ENCODE results near the gene TSGA10IP.

The TSGA10IP gene

GRCh38 chr11:65922565-65922964 lies 22.7 kb upstream of the TSGA10IP start:
- no peak overlapping the region for H3K4ac ChIP-seq (ENCODE audit: low read depth in 1 of 2, low read length in 2 of 2)
- H3K79me1 ChIP-seq (replicated peaks; ENCODE audit: low read length, poor library complexity, severe bottlenecking): peaks cover 15% of the 10 kb centered on the region
- H3K23ac ChIP-seq (ENCODE audit: low read length in 2 of 2): no peak overlapping the region
- H3K18ac ChIP-seq (ENCODE audit: low read depth in 1 of 2, low read length in 2 of 2): no peak overlapping the region
- no peak overlapping the region for H3K14ac ChIP-seq (ENCODE audit: low read length in 2 of 2)
- H2BK12ac ChIP-seq (ENCODE audit: low read length in 2 of 2): no peak overlapping the region
- H2AFZ ChIP-seq (ENCODE audit: low read depth, low read length): no peak overlapping the region
- 95% methylated on average over 3 of the region's 3 CpGs for WGBS
- H2AK5ac ChIP-seq (ENCODE audit: low read length, severe bottlenecking): no peak overlapping the region
- H3K36me3 ChIP-seq (ENCODE audit: control insufficient read depth in 1 of 2, insufficient read depth in 2 of 2, low read depth in 1 of 2, low read length in 2 of 2): peaks cover 44 to 54% of the 10 kb centered on the region in 2 experiments
- no peak overlapping the region for H2BK120ac ChIP-seq (ENCODE audit: low read depth, low read length)
- DNase-seq: no peak
- no peak overlapping the region for H3K27ac ChIP-seq (ENCODE audit: low read length, poor library complexity, severe bottlenecking)
- H3K4me2 ChIP-seq (ENCODE audit: low read length, poor library complexity, severe bottlenecking): no peak overlapping the region
- H3K4me3 ChIP-seq (ENCODE audit: insufficient read depth in 1 of 2, low read depth in 1 of 2, low read length in 2 of 2): no peak overlapping the region
- H3K27me3 ChIP-seq (ENCODE audit: control insufficient read depth in 1 of 2, insufficient read depth in 1 of 2, low read length in 2 of 2): no peaks in the 10 kb centered on the region
- H3K9me3 ChIP-seq (ENCODE audit: control insufficient read depth, low read length): no peaks in the 10 kb centered on the region
- no peak overlapping the region for H2BK15ac ChIP-seq (ENCODE audit: low read depth, poor library complexity, severe bottlenecking)
- no peak overlapping the region for H2BK5ac ChIP-seq (ENCODE audit: low read depth, low read length, poor library complexity, severe bottlenecking)
- H3K9ac ChIP-seq (ENCODE audit: low read length): no peak overlapping the region
- H4K8ac ChIP-seq (ENCODE audit: low read length): no peak overlapping the region
- peaks cover 19% of the 10 kb centered on the region for H3K4me1 ChIP-seq (ENCODE audit: control insufficient read depth, insufficient read depth, low read depth, low read length)
- H4K91ac ChIP-seq (ENCODE audit: low read length): no peak overlapping the region

- Histone ChIP-seq H3K9ac (ENCODE audit: low read length) (no peak overlapping the region), H4K8ac (ENCODE audit: low read length) (no peak overlapping the region), H4K91ac (ENCODE audit: low read length) (no peak overlapping the region), H2BK5ac (ENCODE audit: low read depth, low read length, poor library complexity, severe bottlenecking) (no peak overlapping the region), H3K4ac (ENCODE audit: low read depth in 1 of 2, low read length in 2 of 2) (no peak overlapping the region), H3K79me1 (replicated peaks; ENCODE audit: low read length, poor library complexity, severe bottlenecking) (peaks cover 15% of the 10 kb centered on the region), H3K14ac (ENCODE audit: low read length in 2 of 2) (no peak overlapping the region), H2BK120ac (ENCODE audit: low read depth, low read length) (no peak overlapping the region), H3K23ac (ENCODE audit: low read length in 2 of 2) (no peak overlapping the region), H2BK12ac (ENCODE audit: low read length in 2 of 2) (no peak overlapping the region), H2AK5ac (ENCODE audit: low read length, severe bottlenecking) (no peak overlapping the region), H2BK15ac (ENCODE audit: low read depth, poor library complexity, severe bottlenecking) (no peak overlapping the region), H3K4me2 (ENCODE audit: low read length, poor library complexity, severe bottlenecking) (no peak overlapping the region), H3K4me1 (ENCODE audit: control insufficient read depth, insufficient read depth, low read depth, low read length) (peaks cover 8% of the 10 kb centered on the region), H3K18ac (ENCODE audit: low read depth in 1 of 2, low read length in 2 of 2) (no peak overlapping the region), H3K36me3 (ENCODE audit: control insufficient read depth in 1 of 2, insufficient read depth in 2 of 2, low read depth in 1 of 2, low read length in 2 of 2) (peaks cover 38 to 44% of the 10 kb centered on the region in 2 experiments), H2AFZ (ENCODE audit: low read depth, low read length) (no peak overlapping the region), H3K9me3 (ENCODE audit: control insufficient read depth, low read length) (no peaks in the 10 kb centered on the region), H3K27me3 (ENCODE audit: control insufficient read depth in 1 of 2, insufficient read depth in 1 of 2, low read length in 2 of 2) (no peaks in the 10 kb centered on the region), H3K4me3 (ENCODE audit: insufficient read depth in 1 of 2, low read depth in 1 of 2, low read length in 2 of 2) (no peak overlapping the region), H3K27ac (ENCODE audit: low read length, poor library complexity, severe bottlenecking) (no peak overlapping the region)
- WGBS: 85% methylated on average over 1 of the region's 2 CpGs
- no peak for DNase-seq
Observed at GRCh38 chr11:65925397-65925796, 19.9 kb upstream of the TSGA10IP start.

- Histone ChIP-seq H3K9me3 (ENCODE audit: control insufficient read depth, low read length) (no peaks in the 10 kb centered on the region), H2BK5ac (ENCODE audit: low read depth, low read length, poor library complexity, severe bottlenecking) (no peak overlapping the region), H3K36me3 (ENCODE audit: control insufficient read depth in 1 of 2, insufficient read depth in 2 of 2, low read depth in 1 of 2, low read length in 2 of 2) (peaks cover 13 to 25% of the 10 kb centered on the region in 2 experiments), H3K4me1 (ENCODE audit: control insufficient read depth, insufficient read depth, low read depth, low read length) (no peaks in the 10 kb centered on the region), H2BK12ac (ENCODE audit: low read length in 2 of 2) (no peak overlapping the region), H2AK5ac (ENCODE audit: low read length, severe bottlenecking) (no peak overlapping the region), H2BK15ac (ENCODE audit: low read depth, poor library complexity, severe bottlenecking) (no peak overlapping the region), H3K4me3 (ENCODE audit: insufficient read depth in 1 of 2, low read depth in 1 of 2, low read length in 2 of 2) (no peak overlapping the region), H3K18ac (ENCODE audit: low read depth in 1 of 2, low read length in 2 of 2) (no peak overlapping the region), H4K8ac (ENCODE audit: low read length) (no peak overlapping the region), H2BK120ac (ENCODE audit: low read depth, low read length) (no peak overlapping the region), H3K27me3 (ENCODE audit: control insufficient read depth in 1 of 2, insufficient read depth in 1 of 2, low read length in 2 of 2) (no peaks in the 10 kb centered on the region), H4K91ac (ENCODE audit: low read length) (peak overlapping the region; percentile 11), H2AFZ (ENCODE audit: low read depth, low read length) (no peak overlapping the region), H3K14ac (ENCODE audit: low read length in 2 of 2) (no peak overlapping the region), H3K9ac (ENCODE audit: low read length) (peak overlapping the region; percentile 29), H3K4ac (ENCODE audit: low read depth in 1 of 2, low read length in 2 of 2) (no peak overlapping the region), H3K27ac (ENCODE audit: low read length, poor library complexity, severe bottlenecking) (no peak overlapping the region), H3K79me1 (replicated peaks; ENCODE audit: low read length, poor library complexity, severe bottlenecking) (peaks cover 6% of the 10 kb centered on the region), H3K4me2 (ENCODE audit: low read length, poor library complexity, severe bottlenecking) (no peak overlapping the region), H3K23ac (ENCODE audit: low read length in 2 of 2) (no peak overlapping the region)
- DNase-seq: peak; percentile 44
- WGBS: 85% methylated on average over 8 of the region's 9 CpGs
Observed at GRCh38 chr11:65927904-65928397, 17.3 kb upstream of the TSGA10IP start.

- Histone ChIP-seq H3K4ac (ENCODE audit: low read depth in 1 of 2, low read length in 2 of 2) (no peak overlapping the region), H3K23ac (ENCODE audit: low read length in 2 of 2) (no peak overlapping the region), H2BK5ac (ENCODE audit: low read depth, low read length, poor library complexity, severe bottlenecking) (no peak overlapping the region), H3K4me2 (ENCODE audit: low read length, poor library complexity, severe bottlenecking) (no peak overlapping the region), H3K36me3 (ENCODE audit: control insufficient read depth in 1 of 2, insufficient read depth in 2 of 2, low read depth in 1 of 2, low read length in 2 of 2) (peaks cover 11 to 19% of the 10 kb centered on the region in 2 experiments), H3K27ac (ENCODE audit: low read length, poor library complexity, severe bottlenecking) (no peak overlapping the region), H4K8ac (ENCODE audit: low read length) (no peak overlapping the region), H2BK15ac (ENCODE audit: low read depth, poor library complexity, severe bottlenecking) (no peak overlapping the region), H2AFZ (ENCODE audit: low read depth, low read length) (no peak overlapping the region), H3K18ac (ENCODE audit: low read depth in 1 of 2, low read length in 2 of 2) (no peak overlapping the region), H3K79me1 (replicated peaks; ENCODE audit: low read length, poor library complexity, severe bottlenecking) (peaks cover 6% of the 10 kb centered on the region), H2AK5ac (ENCODE audit: low read length, severe bottlenecking) (no peak overlapping the region), H4K91ac (ENCODE audit: low read length) (no peak overlapping the region), H3K27me3 (ENCODE audit: control insufficient read depth in 1 of 2, insufficient read depth in 1 of 2, low read length in 2 of 2) (no peaks in the 10 kb centered on the region), H3K9ac (ENCODE audit: low read length) (no peak overlapping the region), H3K9me3 (ENCODE audit: control insufficient read depth, low read length) (no peaks in the 10 kb centered on the region), H3K14ac (ENCODE audit: low read length in 2 of 2) (no peak overlapping the region), H2BK12ac (ENCODE audit: low read length in 2 of 2) (no peak overlapping the region), H3K4me1 (ENCODE audit: control insufficient read depth, insufficient read depth, low read depth, low read length) (no peaks in the 10 kb centered on the region), H3K4me3 (ENCODE audit: insufficient read depth in 1 of 2, low read depth in 1 of 2, low read length in 2 of 2) (no peak overlapping the region), H2BK120ac (ENCODE audit: low read depth, low read length) (no peak overlapping the region)
- 94% methylated on average over 6 of the region's 6 CpGs for WGBS
- no peak for DNase-seq
Observed at GRCh38 chr11:65928667-65929066, 16.6 kb upstream of the TSGA10IP start.
